ENCODE measurements around the gene HNRNPA2B1. TPM values are rescaled to one million over a fixed set of nuclear protein-coding genes. Genes with fewer than 3 reads are reported as not detected.

Gene HNRNPA2B1
- total and polyA plus RNA-seq, 2 of the 4 experiments (the other 2 are of a cell fraction), result 49.3 to 515 TPM

- CTCF ChIA-PET, result no interaction called here
- Histone ChIP-seq H3K9ac (ENCODE audit: low read depth, low read length) (no peak overlapping the region), H4K5ac (ENCODE audit: low read depth, low read length) (no peak overlapping the region), H3K9me1 (ENCODE audit: insufficient read depth, low read length) (peaks cover 8% of the 10 kb centered on the region), H3K9me3 (ENCODE audit: control insufficient read depth, insufficient read depth, low read length) (no peaks in the 10 kb centered on the region), H2BK5ac (ENCODE audit: low read depth, low read length, poor library complexity, severe bottlenecking) (no peak overlapping the region), H3K23ac (ENCODE audit: low read depth, low read length) (no peak overlapping the region), H4K20me1 (ENCODE audit: insufficient read depth, low read length) (no peaks in the 10 kb centered on the region), H3K4me3 (ENCODE audit: insufficient read depth, low read depth, low read length) (no peak overlapping the region), H2AFZ (replicated peaks; ENCODE audit: low read length, poor library complexity) (no peak overlapping the region), H2BK120ac (ENCODE audit: low read depth, low read length) (no peak overlapping the region), H3K4ac (ENCODE audit: low read depth, low read length) (no peak overlapping the region), H2BK20ac (ENCODE audit: low read depth, low read length) (no peak overlapping the region), H3K56ac (ENCODE audit: extremely low read depth, insufficient read depth, low read length) (no peak overlapping the region), H3K79me1 (ENCODE audit: low read depth in 1 of 2, low read length in 2 of 2) (peaks cover 3 to 9% of the 10 kb centered on the region in 2 experiments; a peak in 2 of 4 replicates), H3K27ac (ENCODE audit: insufficient read depth, low read length) (no peak overlapping the region), H2AK9ac (replicated peaks; ENCODE audit: low read depth, low read length, poor library complexity) (no peak overlapping the region), H3K14ac (replicated peaks; ENCODE audit: low read depth, low read length) (no peak overlapping the region), H2AK5ac (ENCODE audit: low read depth, low read length) (no peak overlapping the region), H2BK15ac (ENCODE audit: low read depth, low read length) (no peak overlapping the region), H3K4me1 (ENCODE audit: control insufficient read depth, insufficient read depth, low read length) (peaks cover 3% of the 10 kb centered on the region; the same call in 1 of the 2 replicates), H3K27me3 (ENCODE audit: control insufficient read depth, insufficient read depth, low read length) (no peaks in the 10 kb centered on the region), H3K4me2 (ENCODE audit: low read depth, low read length) (no peak overlapping the region), H3K36me3 (ENCODE audit: control insufficient read depth, insufficient read depth, low read length) (no peaks in the 10 kb centered on the region), H4K8ac (ENCODE audit: low read depth in 2 of 2, low read length in 2 of 2) (no peak overlapping the region), H4K91ac (ENCODE audit: insufficient read depth, low read depth, low read length) (no peak overlapping the region), H3K18ac (ENCODE audit: low read depth, low read length) (no peak overlapping the region)
- in situ Hi-C loops (cut with MboI; ENCODE audit: low sequenced_read_pairs), result no loop called here
- peak; percentile 77 for TF ChIP-seq MAFK (IDR thresholded peaks at IDR 0.05; ENCODE audit: low read depth, low read length)
- no peak for TF ChIP-seq RAD21 (IDR thresholded peaks at IDR 0.05; ENCODE audit: low read length)
- dilution Hi-C loops (cut with HindIII; ENCODE audit: low sequenced_read_pairs, unreplicated experiment), result no loop called here
- no CpG with 5 or more reads among the region's 1 CpG for WGBS, 2 experiments (ENCODE audit: extremely low coverage in 2 of 2, insufficient read length in 1 of 2)
- BruUV-seq (replicated peaks), result no TSS peak
- ATAC-seq (ENCODE audit: low read depth), result no peak
- intact Hi-C loops (cut with micrococcal nuclease), result no loop called here
- no peak for DNase-seq
- POLR2A ChIA-PET (ENCODE audit: unreplicated experiment), result interaction anchor here (0.5 kb wide), 1 partner anchor 1084 kb away, joined by 11 read pairs; no protein-coding TSS in a partner anchor
Measured at GRCh38 chr7:26172048-26172447, 28.5 kb downstream of the HNRNPA2B1 start.

Measured in IMR-90 (cell line).